Measurements from ENCODE around the gene EVI5.
"Not testable (repeated sequence)": the region's sequence is repeated elsewhere in the genome, so short reads cannot be mapped to it uniquely, and the experiment has no call there.

EVI5 gene

DNA sequence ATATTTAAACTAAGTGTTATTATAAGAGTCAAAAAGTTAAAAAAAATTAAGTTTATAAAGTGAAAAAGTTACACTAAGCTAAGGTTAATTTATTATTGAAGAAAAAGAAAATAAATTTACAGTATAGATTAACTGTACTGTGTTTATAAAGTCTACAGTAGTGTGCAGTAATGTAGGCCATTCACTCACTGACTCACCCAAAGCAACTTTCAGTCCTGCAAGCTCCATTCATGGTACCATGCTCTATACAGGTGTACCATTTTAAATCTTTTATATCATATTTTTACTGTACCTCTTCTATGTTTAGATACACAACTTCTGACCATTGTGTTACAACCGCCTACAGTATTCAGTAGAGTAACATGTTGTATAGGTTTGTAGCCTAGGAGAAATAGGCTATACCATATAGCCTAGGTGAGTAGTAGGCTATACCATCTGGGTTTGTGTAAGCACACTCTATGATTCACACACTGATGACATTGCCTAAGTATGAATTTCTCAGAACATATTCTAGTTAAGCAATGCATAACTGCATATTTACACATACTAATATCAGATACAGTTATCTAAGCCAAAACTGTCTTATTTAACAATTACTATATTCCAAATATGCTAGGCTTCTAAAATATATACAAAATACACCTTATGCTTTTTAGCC, 217.6 kb downstream of the EVI5 start:
- peak; percentile 75 to 87 for ATAC-seq

DNA sequence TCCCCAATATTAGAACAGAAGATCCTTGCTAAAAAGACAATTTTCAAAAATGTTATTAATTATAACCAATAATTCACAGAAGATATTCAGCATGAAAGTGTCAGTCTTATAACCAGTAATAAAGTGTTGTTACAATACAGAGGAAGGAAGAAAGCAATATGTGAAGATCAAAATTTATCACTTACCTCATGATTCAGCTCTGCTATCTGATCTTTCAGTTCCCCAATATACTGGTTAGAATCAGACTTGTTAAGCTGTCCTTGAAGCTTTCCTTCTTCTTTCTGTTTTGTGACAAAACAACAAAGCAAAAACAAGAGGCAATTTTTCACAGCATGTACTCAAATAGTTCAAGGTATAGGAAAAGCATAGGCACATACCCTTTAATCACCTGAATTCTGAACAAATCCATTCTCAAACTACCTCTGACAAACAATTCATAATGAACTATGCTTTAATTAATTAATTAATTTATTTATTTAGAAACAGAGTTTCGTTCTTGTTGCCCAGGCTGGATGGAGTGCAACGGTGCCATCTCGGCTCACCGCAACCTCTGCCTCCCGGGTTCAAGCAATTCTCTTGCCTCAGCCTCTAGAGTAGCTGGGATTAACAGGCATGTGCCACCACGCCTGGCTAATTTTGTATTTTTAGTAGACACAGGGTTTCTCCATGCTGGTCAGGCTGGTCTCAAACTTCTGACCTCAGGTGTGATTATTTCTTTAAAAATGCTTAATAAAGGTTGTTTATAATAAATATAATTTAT, 221.3 kb downstream of the EVI5 start:
- peak in 1 of 2 donors; percentile 50 for ATAC-seq

DNA sequence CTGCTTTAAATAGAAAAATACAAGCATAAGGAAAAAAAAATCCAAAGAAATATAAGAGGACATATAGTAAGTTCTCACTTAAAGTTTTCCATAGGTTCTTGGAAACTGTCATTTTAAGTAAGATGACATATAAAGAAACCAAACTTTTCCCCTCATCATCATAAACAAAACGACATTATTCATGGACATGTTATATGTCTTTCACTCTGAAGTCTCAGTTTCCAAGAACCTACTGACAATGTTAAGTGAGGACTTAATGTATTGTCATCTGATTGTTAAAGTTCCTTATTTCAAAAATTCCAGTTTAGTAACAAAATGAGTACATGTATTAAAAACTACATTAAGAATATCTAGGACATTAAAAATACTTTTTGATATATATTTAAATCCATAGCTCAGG, 228.6 kb downstream of the EVI5 start:
- ATAC-seq = no peak

DNA sequence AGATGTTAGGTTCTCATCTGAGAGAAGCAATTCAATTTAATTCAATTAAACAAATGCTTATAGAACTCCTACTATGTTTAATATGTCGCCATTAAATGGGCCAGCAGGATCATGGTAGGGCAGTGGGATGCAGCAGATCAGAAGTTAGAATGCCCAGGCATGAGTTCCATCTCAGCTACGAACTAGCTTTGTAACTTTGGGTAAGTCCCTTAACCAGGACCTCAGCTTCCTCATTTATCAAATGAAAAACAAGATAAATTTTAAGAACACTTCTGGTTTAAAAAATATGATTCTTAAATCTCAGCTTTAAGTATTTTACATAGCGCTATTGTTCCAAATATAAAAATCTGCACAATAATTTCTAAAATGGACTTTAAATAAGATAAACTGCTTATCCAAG, 230.7 kb downstream of the EVI5 start:
- ATAC-seq = no peak

- no peak for ATAC-seq
These were observed 233.0 kb downstream of the EVI5 start for GRCh38 chr1:92551916-92552315.

DNA sequence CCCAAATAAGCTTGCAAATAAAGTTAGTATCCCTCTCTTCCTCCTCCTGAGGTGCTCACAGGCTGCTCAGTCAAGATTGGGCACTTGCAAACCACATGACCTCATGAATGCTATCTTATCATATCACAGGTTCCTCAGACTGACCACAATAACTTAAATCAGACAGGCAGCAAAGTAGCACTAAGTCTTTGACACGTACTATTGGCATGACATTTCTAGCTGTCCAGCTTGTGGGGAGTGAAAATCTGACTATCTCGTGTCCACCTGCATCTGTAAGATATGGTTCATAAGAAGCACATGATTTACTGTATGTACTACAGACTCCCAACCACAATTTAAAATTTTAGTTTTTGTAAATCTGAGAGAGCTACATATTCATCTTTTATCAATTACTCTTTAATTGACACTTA, 240.1 kb downstream of the EVI5 start:
- peak in 1 of 2 donors; percentile 28 for ATAC-seq

GRCh38 chr1:92543131-92544055, 241.5 kb downstream of the EVI5 start:
- ATAC-seq = no peak

- ATAC-seq = peak; percentile 65 to 67
These were observed 246.4 kb downstream of the EVI5 start for GRCh38 chr1:92538413-92539061.

DNA sequence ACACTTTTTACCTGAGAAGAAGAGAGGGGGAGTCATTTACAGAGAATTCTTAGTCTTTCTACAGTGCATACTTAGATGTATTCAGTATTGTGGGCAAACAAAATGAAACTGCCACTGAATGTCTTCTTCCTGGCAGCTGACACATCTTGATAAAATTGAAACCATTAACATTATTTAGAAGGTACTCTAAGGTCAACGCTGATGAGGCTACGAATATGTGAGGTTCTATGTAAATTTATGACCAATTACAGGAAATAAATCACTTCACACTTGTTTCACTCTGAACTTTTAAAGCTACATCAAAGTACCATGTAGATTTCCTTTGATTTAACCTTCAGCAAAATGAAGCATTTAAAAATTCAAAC, 246.9 kb downstream of the EVI5 start:
- ATAC-seq = peak; percentile 66 to 67

DNA sequence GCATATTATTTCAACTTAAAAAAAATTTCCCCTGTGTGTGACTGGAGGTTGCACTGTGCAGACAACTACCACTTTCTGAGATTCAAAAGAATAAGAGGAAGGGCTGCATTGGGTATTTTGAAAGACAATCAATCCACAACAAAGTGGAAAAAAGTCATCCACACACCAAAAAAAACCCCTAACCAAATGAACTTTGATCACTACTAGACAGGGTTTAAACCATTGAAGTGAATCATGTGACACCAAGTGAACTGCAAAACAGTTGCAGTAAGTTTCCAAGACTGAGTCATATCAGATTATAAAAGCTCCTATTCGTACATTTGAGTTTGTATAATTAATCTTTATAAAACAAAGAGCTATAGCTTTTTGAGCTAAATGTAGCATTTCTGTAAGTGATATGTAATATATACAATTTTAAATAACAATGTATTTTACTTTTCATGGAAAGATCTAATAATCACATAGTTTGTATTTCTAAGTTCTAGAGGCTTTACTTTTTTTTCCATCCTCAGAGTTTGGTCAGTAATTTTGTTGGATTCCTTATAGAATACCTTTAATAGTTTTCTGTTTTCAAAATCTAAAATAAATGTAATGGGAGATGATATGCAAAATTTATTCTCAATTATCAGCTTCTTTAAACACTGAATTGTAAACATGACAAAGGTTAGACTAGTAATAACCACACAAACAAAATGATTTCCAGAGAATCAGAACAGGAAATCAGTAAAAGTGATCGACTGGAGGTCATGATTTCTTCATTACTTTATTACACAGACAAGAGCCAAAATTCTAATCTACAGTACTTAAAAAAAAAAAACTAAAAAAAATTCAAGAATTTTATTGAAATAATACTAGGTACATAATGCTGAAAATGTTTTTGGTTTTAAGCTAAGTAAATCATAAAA, 247.7 kb downstream of the EVI5 start:
- peak; percentile 52 to 57 for ATAC-seq

GRCh38 chr1:92536211-92536979, 248.5 kb downstream of the EVI5 start:
- no peak for ATAC-seq

GRCh38 chr1:92532371-92532770, 252.5 kb downstream of the EVI5 start:
- ATAC-seq = not testable (repeated sequence)

- not testable (repeated sequence) for ATAC-seq
These were observed 253.0 kb downstream of the EVI5 start for GRCh38 chr1:92531939-92532338.

DNA sequence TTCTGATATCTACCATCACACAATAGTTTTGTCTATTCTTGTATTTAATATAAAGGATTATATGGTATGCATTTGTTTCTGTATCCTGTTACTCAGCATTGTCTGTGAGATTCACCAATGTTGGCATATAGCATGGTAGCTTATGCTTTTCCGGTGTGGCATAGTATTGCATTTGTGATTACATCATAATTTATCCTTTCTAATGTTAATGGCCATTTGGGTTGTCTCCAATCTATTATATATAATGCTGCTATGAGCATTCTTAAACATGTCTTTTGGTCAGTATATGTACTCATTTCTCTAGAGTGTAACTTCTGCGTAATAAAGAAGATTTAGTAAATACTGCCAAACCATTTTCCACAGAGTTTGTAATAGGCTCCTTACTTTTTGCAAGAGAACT, 257.2 kb downstream of the EVI5 start:
- ATAC-seq = no peak

- not testable (repeated sequence) for ATAC-seq
These were observed 259.8 kb downstream of the EVI5 start for GRCh38 chr1:92524944-92525590.

- ATAC-seq = no peak
These were observed 265.9 kb downstream of the EVI5 start for GRCh38 chr1:92519043-92519442.

GRCh38 chr1:92516574-92516973, 268.3 kb downstream of the EVI5 start:
- no peak for ATAC-seq

DNA sequence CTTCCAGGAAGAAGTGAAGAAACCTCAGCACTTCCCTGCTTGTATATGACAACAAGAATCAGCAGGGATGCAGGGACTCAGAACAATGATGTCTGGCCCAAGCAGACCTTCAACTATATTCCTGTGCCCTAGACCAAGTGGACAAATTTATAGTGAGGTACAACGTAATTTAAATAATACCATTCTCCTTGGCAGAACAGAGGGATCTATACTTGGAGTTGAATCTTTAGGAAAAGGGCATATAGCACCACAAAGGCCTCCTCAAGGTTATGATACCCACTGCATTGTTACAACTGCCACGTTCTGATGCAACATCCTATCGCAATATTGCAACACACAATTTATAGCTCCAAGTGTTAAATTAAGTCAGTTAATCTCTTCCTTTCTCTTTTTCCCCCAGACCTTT, 269.1 kb downstream of the EVI5 start:
- ATAC-seq = no peak

GRCh38 chr1:92511541-92511940, 273.4 kb downstream of the EVI5 start:
- no peak for ATAC-seq

DNA sequence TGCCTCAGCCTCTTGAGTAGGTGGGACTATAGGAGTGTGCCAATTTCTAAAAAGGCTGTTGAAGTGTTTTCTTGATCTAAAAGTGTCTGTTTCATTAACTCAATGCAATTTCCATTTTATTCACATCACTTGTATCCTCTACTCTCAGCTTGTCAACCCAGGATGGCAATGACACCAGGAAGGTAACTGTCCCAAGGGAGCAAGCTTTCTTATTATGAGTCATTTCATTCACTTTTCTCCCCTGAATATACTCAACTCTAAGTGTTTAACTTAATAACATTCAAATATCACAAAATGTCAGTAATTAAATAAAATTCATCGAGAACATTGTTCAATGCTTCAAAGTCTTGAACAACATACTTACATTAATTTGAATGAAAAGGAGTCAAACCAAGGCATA, 275.3 kb downstream of the EVI5 start:
- no peak for ATAC-seq
